ENCODE data around the gene OR1D5. TPM values are rescaled to one million over a fixed set of nuclear protein-coding genes. Genes with fewer than 3 reads are reported as not detected.

OR1D5 gene
- total RNA-seq, 1 donor from 2014 or later, result not detected

Other genes starting within 250 kb of the OR1D5 start
- gene OR1D2, start 40.8 kb upstream of the OR1D5 start, total RNA-seq, result not detected in 2 replicates
- not detected in 2 replicates for gene OR1G1, start 63.9 kb upstream of the OR1D5 start, total RNA-seq
- not detected in 2 replicates for gene OR1A2, start 133.9 kb upstream of the OR1D5 start, total RNA-seq
- gene OR1A1, start 144.1 kb upstream of the OR1D5 start, total RNA-seq, result not detected in 2 replicates
- gene OR3A1, start 234.8 kb upstream of the OR1D5 start, total RNA-seq, result not detected in 2 replicates

Measured in pulmonary artery endothelial cell (primary cell).